ENCODE data around the gene PCP4L1. TPM values are rescaled to one million over a fixed set of nuclear protein-coding genes. Genes with fewer than 3 reads are reported as not detected.
A peak's percentile ranks its signal among the peaks of the same experiment; 100 is the strongest.
"Not testable (repeated sequence)": the region's sequence is repeated elsewhere in the genome, so short reads cannot be mapped to it uniquely, and the experiment has no call there.

The PCP4L1 gene
- total RNA-seq: not detected

DNA sequence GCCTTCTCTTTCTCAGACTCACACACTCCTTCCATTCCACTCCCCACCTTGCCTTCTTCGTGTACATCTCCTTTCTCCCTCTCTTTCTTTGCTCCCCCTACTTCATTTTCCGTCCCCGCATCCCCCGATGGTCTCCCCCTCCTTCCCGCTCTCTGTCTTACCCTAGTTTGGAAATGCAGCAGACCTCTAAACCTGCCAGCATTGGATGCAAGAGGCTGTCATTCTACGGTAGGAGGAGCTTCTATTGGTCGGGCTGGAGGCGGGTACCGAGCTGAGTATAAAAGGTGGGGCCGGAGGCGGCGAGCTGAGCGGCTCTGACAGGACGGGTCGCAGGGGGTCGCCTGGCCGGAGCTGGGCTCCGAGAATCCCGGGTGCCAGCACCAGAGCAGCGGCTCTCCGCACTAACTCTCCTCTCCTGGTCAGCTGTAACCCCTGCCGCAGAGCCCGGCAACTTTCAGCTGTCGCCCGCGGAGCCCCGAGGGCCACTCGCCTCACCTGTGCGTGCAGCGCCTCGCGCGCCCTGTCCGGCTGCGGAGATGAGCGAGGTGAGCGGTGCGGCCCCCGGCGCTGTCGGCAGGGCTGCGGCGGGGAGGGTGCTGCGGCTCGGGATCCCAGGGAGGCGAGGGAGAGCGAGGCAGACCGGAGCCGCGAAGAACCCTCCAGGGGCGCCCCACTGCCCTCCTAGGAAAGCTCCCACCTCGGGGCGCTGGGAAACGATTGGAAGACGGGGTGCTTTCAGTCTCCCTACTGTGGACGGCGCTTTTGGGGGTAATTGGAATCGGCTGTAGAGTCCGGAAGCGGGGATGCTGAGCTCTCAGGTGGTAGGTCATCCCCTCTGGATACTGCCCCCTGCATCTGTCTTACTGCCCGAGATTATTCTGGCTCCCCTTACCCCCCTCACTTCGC, at the start of gene PCP4L1:
Gene PCP4L1 (plus strand): TSS at position 307 of the 906 bp plus-strand sequence. CDS start 230 bp downstream, at position 537.
- ATAC-seq: peak; percentile 97 to 98
- peaks cover 12% of the 10 kb centered on the region for H3K4me1 Mint-ChIP-seq (ENCODE audit: low read depth)
- peaks cover 51% of the 10 kb centered on the region for H3K27me3 Mint-ChIP-seq (ENCODE audit: low read depth)
- peaks cover 24% of the 10 kb centered on the region for H3K9me3 Mint-ChIP-seq
- peak within 1 kb of the TSS; percentile 46 for H3K4me3 Mint-ChIP-seq
- DNase-seq: peak; percentile 9
- peaks cover 3% of the 10 kb centered on the region for H3K36me3 Mint-ChIP-seq (ENCODE audit: insufficient read depth)

DNA sequence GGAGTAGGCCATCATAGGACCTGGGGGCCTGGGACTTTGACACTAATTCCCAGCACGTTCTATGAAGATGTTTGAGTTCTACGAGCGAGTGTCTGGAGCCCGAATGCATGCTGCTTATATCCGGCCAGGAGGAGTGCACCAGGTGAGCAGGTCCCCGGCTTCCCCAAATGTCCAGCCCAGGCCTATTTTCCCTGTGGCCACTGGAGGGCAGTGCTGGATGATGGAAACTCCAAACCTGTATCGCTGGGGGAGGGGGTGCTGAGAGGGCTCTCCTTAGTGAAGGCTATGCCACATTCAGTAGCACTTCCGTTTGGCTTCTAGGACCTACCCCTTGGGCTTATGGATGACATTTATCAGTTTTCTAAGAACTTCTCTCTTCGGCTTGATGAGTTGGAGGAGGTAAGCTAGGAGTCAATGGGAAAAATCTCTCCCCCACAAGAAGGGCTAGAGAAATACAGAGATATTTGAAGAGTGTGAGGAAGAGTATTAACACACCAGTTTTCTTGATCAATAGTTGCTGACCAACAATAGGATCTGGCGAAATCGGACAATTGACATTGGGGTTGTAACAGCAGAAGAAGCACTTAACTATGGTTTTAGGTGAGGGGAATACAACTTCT, 48.6 kb upstream of the PCP4L1 start:
- DNase-seq: peak; percentile 56
- no peaks in the 10 kb centered on the region for H3K27me3 Mint-ChIP-seq (ENCODE audit: low read depth)
- H3K9me3 Mint-ChIP-seq: no peaks in the 10 kb centered on the region
- H3K4me1 Mint-ChIP-seq (ENCODE audit: low read depth): peaks cover 28% of the 10 kb centered on the region
- no peak overlapping the region for H3K4me3 Mint-ChIP-seq
- peak; percentile 94 to 96 for ATAC-seq
- H3K36me3 Mint-ChIP-seq (ENCODE audit: insufficient read depth): peaks cover 47% of the 10 kb centered on the region

- no peak for ATAC-seq
- Mint-ChIP-seq H3K36me3 (ENCODE audit: insufficient read depth) (peaks cover 36% of the 10 kb centered on the region), H3K9me3 (no peaks in the 10 kb centered on the region), H3K4me1 (ENCODE audit: low read depth) (peaks cover 44% of the 10 kb centered on the region), H3K4me3 (no peak overlapping the region), H3K27me3 (ENCODE audit: low read depth) (no peaks in the 10 kb centered on the region)
- DNase-seq: no peak
These were observed 44.2 kb upstream of the PCP4L1 start for GRCh38 chr1:161214369-161214768.

DNA sequence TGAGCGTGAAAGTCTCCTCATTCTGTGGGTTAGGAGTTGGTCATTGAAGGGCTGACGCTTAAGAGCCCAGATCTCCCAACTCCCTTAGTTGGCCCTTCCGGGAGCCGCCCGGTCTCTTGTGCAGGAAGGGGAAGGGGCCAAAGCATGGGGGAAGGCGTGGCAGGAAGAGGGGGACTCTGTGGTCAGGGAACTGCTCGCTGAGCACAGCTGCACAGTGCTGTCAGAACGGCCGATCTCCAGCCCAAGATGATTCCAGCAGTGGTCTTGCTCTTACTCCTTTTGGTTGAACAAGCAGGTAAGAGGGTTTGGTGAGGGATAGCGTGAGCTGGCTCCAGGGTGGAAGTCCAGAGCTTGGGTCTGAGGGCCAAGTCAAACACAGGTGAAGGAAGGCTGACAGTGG, 43.5 kb upstream of the PCP4L1 start, which contains the start of gene FCER1G:
Gene FCER1G (plus strand): TSS at position 220 of the 400 bp plus-strand sequence. CDS start 27 bp downstream, at position 247.
- no peak for ATAC-seq
- peaks cover 29% of the 10 kb centered on the region for H3K36me3 Mint-ChIP-seq (ENCODE audit: insufficient read depth)
- H3K4me3 Mint-ChIP-seq: peak within 1 kb of the TSS; percentile 63
- H3K9me3 Mint-ChIP-seq: no peaks in the 10 kb centered on the region
- peaks cover 41% of the 10 kb centered on the region for H3K4me1 Mint-ChIP-seq (ENCODE audit: low read depth)
- DNase-seq: no peak
- no peaks in the 10 kb centered on the region for H3K27me3 Mint-ChIP-seq (ENCODE audit: low read depth)

DNA sequence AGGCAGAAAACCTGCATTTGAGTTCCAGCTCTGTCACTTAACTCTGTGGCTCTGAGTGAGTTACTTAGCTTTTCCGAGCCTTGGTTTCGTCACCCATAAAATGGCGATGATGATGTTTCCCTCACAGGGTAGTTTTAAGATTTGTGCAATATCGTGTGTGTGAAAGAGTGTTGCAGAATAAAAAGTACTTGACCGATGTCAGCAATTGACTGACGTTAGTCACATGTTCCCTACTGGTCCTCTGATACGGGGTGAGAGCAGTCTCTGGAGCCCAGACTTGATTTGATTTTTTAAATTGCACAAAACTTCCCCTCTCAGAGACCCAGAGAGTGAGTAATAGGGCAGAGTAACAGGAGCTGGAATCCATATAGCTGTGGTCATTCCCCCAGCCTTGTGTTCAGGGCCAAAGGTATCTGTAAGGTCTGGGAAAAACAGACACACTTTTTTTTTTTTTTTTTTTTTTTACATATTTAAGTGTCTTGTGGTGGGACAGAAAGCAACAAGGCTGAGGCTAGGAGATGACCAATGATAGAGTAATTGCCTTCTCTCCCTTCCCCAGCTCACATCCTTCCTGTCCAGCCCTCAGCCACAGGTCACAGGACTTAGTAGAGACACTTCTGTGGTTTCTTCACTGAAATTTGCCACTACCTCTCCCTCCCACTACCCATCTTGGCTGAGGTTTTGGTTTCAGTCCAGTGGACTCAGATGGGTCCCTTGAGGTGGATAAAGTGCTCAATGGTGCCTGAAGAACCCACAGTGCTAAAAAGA, 41.4 kb upstream of the PCP4L1 start:
- Mint-ChIP-seq H3K4me1 (ENCODE audit: low read depth) (peaks cover 44% of the 10 kb centered on the region), H3K27me3 (ENCODE audit: low read depth) (no peaks in the 10 kb centered on the region), H3K9me3 (no peaks in the 10 kb centered on the region), H3K36me3 (ENCODE audit: insufficient read depth) (peaks cover 22% of the 10 kb centered on the region), H3K4me3 (peak overlapping the region; percentile 59)
- ATAC-seq (peak; percentile 19 to 25), DNase-seq (no peak)

DNA sequence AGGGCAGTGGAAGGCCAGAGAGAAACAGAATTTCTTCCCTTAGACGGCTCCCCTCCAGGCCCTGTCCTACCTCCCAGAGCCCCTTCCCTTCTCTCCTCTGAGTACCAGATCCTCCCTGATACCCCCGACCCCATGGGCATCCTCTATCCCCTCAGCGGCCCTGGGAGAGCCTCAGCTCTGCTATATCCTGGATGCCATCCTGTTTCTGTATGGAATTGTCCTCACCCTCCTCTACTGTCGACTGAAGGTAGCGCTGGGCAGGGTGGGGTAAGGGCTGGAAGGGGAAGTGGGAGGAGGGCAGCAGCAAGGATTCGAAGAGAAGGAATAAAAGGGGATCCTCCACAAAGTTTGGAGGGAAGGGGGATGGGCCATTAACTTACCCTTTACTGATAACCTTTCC, 40.7 kb upstream of the PCP4L1 start:
- Mint-ChIP-seq H3K4me3 (no peak overlapping the region), H3K9me3 (no peaks in the 10 kb centered on the region), H3K36me3 (ENCODE audit: insufficient read depth) (peaks cover 19% of the 10 kb centered on the region), H3K27me3 (ENCODE audit: low read depth) (no peaks in the 10 kb centered on the region), H3K4me1 (ENCODE audit: low read depth) (peaks cover 44% of the 10 kb centered on the region)
- DNase-seq (no peak), ATAC-seq (no peak)

DNA sequence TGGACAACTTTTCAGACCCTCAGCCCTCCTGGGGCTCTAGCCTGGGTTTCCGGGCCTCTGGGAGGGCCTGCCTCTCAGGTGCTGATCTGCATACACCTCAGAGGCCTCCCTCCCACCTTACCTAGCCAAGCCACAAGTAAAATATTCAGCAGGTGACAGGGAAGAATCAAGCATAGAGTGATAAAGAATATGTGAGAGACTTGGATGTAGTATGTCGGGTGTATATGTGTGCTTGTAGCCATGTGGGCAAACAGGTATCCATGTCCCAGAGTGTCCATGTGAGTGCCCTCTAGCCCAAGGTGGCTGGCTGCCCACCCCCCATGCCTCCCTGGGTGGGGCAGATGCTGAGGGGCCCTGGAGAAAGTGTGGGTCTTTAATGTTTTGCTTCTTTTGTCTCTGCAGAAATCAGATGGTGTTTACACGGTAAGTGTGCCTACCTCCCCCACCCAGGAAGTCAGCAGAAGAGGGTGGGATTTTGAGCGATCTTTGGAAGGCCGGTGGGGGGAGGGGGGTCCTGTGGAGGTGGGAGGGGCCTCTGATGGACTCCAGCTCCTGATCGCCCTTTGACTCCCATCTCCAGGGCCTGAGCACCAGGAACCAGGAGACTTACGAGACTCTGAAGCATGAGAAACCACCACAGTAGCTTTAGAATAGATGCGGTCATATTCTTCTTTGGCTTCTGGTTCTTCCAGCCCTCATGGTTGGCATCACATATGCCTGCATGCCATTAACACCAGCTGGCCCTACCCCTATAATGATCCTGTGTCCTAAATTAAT, 40.1 kb upstream of the PCP4L1 start:
- DNase-seq (no peak), ATAC-seq (no peak)
- Mint-ChIP-seq H3K27me3 (ENCODE audit: low read depth) (peaks cover 1% of the 10 kb centered on the region), H3K9me3 (no peaks in the 10 kb centered on the region), H3K4me3 (no peak overlapping the region), H3K4me1 (ENCODE audit: low read depth) (peaks cover 44% of the 10 kb centered on the region), H3K36me3 (ENCODE audit: insufficient read depth) (peaks cover 14% of the 10 kb centered on the region)

GRCh38 chr1:161219078-161219892, 39.3 kb upstream of the PCP4L1 start:
- no peaks in the 10 kb centered on the region for H3K9me3 Mint-ChIP-seq
- ATAC-seq (no peak), DNase-seq (no peak)
- H3K4me3 Mint-ChIP-seq: no peak overlapping the region
- H3K4me1 Mint-ChIP-seq (ENCODE audit: low read depth): peaks cover 44% of the 10 kb centered on the region
- peaks cover 1% of the 10 kb centered on the region for H3K27me3 Mint-ChIP-seq (ENCODE audit: low read depth)
- H3K36me3 Mint-ChIP-seq (ENCODE audit: insufficient read depth): peaks cover 8% of the 10 kb centered on the region

- H3K27me3 Mint-ChIP-seq (ENCODE audit: low read depth): peaks cover 1% of the 10 kb centered on the region
- H3K36me3 Mint-ChIP-seq (ENCODE audit: insufficient read depth): peaks cover 3% of the 10 kb centered on the region
- DNase-seq (no peak), ATAC-seq (no peak)
- no peak overlapping the region for H3K4me3 Mint-ChIP-seq
- H3K9me3 Mint-ChIP-seq: no peaks in the 10 kb centered on the region
- peaks cover 40% of the 10 kb centered on the region for H3K4me1 Mint-ChIP-seq (ENCODE audit: low read depth)
These were observed 38.5 kb upstream of the PCP4L1 start for GRCh38 chr1:161220002-161220401.

DNA sequence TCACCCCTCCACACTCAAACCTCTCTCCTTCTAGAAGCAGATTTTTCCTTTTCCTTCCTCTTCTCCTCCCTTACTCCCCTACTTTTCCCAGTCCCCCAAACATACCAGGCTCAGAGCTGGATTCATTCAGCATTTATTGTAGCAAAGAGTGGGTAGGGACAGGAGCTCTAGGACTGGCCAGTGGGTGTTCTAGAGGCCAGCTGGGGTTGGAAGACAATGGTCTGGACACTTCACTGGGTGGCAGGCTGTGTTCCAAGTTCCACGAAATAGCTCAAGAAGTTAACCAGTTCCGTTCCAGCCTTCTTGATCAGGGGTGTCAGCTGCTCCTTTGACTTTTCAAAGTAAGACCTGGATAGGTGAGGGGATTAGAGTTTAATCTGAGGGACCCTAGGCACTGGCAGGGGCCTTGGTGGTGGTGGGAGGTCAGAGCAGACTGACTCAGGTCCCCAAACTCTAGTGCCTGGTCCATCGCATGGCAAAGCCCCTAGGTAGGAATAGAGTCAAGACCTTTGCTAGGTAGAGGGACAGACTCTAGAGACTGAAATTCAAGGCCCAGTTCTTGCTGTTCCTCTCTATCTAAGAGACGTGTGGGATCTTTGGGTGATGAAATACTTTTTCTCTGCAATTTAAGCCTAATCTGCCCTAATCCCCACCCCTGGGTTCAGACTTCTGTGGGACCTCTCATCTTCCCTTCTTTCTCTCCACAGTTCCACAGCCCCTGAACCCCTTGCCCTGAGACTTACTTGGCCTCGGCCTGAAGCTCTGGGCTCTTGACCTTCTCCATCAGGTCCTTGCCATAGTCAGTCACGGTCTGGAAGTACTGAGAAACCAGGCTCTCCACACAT, 36.1 kb upstream of the PCP4L1 start:
- Mint-ChIP-seq H3K27me3 (ENCODE audit: low read depth) (peaks cover 1% of the 10 kb centered on the region), H3K36me3 (ENCODE audit: insufficient read depth) (no peaks in the 10 kb centered on the region), H3K4me3 (no peak overlapping the region), H3K9me3 (no peaks in the 10 kb centered on the region), H3K4me1 (ENCODE audit: low read depth) (peaks cover 49% of the 10 kb centered on the region)
- ATAC-seq (no peak), DNase-seq (no peak)

- DNase-seq (no peak), ATAC-seq (no peak)
- no peak overlapping the region for H3K4me3 Mint-ChIP-seq
- H3K4me1 Mint-ChIP-seq (ENCODE audit: low read depth): peaks cover 40% of the 10 kb centered on the region
- H3K36me3 Mint-ChIP-seq (ENCODE audit: insufficient read depth): peaks cover 1% of the 10 kb centered on the region
- no peaks in the 10 kb centered on the region for H3K9me3 Mint-ChIP-seq
- peaks cover 1% of the 10 kb centered on the region for H3K27me3 Mint-ChIP-seq (ENCODE audit: low read depth)
These were observed 34.5 kb upstream of the PCP4L1 start for GRCh38 chr1:161223805-161224694.

- H3K36me3 Mint-ChIP-seq (ENCODE audit: insufficient read depth); ATAC-seq; H3K27me3 Mint-ChIP-seq (ENCODE audit: low read depth); H3K9me3 Mint-ChIP-seq; DNase-seq; H3K4me3 Mint-ChIP-seq: not testable (repeated sequence)
- peaks cover 35% of the 10 kb centered on the region for H3K4me1 Mint-ChIP-seq (ENCODE audit: low read depth)
These were observed 33.9 kb upstream of the PCP4L1 start for GRCh38 chr1:161224695-161225087.
